Measurements from ENCODE around the gene AOPEP.

The AOPEP gene

DNA sequence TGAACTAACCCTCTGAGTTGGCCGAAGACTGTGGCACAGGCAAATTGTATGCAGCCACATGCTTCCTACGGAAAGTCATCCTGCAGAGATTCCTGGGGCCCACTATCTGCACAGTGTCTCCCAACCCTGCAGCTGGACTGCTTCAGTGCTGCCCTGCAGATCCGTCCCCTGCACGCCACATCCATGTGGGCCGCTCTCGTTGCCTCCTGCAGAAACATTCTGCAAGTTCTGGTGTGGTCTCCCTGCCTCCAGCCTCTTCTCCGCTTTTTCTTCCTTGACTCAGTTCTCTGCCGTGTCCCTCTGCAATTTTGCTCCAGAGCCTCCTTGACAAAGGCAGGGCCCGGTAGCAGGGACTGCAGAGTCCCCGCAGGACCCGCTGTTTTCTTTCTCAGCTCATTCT is 249.0 kb downstream of the AOPEP start:
- no peak for DNase-seq

DNA sequence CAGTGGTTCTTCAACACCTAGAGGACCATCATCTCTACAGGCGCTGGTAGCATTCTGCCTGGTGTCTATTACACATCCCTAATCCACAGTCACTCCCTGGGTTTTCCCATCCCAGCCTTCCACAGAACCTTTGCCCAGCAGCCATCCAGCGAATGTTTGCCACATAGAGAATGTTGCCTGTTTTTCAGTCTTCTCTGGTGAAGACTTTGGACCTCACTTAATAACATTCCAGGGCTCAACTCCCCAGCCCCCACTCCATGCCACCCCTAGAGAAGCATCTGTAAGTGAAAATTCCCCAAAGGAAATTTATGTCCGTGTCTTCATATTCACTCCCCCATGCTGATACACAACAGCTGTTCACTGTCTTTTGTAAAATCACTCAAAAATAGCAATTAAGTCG is 249.6 kb downstream of the AOPEP start:
- DNase-seq: no peak

DNA sequence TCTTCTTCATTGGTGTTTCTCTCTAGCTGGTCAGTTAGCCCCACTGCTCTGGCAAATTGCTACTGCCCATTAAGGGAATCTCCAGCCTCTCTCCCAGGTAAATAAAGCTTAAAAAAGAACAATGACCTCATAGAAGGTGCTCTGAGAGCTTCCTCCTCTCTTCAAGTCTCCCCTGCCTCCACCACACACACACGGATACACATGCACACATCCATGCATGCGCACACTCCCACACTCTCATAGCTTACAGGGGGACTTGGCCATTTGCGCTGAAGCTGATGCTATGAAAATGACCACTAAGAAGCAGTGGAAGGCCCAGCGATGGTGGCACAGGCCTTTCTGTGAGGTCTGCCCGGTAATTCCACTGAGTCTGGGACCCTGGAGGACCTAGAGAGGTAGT is 250.9 kb downstream of the AOPEP start:
- peak; percentile 6 for DNase-seq

DNA sequence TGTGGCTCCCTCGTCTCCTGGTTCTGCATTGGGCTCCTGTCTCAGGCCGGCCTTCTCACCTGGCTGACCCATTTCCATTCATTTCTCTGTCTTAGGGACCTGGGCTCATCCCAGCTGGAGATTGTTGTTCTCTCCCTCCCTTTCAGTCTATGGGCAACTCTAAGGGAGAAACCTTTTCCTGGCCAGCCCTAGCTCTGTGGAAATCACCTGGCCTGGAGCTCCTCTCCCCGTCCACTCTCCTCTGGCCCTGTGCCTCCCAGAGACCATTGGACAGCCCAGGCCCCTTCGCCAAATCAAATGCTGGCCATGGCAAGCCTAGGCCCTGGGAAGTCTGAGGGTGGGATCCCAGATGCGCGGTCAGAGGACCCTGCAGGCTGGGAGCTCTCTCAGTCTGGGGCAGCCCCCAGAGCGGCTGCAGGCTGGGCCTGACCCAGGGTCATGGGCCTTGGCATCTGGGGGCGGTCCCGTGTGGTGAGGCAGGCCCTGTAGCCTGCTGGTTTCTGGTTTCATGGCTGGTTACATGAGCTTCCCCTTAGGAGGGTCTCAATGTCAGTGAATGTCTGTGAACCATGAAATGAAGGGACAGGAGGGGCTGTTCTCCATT is 253.5 kb downstream of the AOPEP start:
- no peak for DNase-seq

DNA sequence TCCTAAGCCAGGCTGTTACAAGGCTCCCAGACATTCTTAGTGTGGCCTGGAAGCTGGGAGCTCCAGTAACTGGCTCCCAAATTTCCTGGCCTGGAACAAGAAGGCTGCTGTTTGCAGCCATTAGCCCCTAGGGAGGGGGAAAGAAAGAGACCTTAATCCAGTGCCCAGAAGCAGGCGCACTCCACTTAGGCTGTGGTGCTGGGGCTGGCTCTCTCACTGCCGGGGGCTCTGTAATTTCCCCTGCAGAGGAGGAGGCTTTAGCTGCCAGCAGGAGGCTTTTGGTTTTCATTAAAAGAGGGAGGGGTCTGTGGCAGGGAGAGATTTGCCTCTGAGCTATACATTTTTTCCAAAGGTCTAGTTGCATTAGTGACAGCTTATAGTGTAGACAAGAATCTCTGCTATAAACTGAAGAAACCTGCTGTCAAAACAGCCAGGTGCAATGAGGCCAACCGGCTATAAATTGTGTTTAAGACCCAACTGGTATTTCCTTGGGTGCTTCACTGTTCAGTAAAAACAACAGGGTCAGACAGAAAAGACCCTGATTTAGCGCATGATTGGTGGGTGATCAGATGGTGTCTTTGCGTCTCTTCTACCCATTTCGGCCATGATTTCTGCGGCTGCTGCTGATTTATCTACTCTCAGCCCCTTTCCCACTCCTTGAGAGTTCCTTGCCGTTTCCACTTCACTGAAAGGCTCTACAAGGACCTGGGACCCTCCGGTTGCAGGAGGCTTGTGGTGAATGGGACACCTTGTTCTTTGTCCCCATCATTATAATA is 254.6 kb downstream of the AOPEP start:
- no peak for DNase-seq

DNA sequence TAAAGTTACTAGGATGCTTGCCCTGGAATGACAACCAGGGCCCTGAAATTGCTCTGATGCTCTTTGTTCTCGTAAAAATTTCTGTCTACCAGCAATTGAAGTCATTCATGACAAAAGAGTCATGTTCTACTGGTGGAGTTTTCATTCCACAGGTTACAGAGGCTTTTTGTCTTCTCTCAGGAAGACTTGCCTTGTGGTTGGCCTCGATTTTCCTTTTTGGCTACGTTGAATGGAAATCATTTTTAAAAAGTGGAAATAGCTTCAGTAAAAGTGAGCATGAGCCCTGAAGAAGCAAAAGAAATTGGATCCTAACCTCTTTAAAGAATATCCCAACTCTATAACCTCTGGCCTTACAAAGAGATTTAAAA is 255.2 kb downstream of the AOPEP start:
- DNase-seq: no peak

DNA sequence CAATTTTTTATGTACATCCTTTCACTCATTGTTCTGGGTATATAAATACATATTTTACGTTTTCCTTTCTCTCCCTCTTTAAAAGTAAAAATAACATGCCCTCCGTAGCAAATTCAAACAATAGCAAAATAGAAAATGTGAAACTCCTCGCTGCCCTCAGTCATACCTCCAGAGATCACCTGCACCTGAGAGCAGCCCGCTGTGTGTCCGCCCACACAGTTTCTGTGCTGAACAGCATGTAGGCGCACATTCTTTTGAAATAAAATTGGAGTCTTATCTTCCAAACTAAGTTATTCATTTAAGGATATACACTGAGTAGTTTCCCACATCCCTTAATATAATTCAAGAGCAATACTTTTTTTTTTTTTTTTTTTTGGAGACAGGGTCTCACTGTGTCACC is 255.7 kb downstream of the AOPEP start:
- no peak for DNase-seq

DNA sequence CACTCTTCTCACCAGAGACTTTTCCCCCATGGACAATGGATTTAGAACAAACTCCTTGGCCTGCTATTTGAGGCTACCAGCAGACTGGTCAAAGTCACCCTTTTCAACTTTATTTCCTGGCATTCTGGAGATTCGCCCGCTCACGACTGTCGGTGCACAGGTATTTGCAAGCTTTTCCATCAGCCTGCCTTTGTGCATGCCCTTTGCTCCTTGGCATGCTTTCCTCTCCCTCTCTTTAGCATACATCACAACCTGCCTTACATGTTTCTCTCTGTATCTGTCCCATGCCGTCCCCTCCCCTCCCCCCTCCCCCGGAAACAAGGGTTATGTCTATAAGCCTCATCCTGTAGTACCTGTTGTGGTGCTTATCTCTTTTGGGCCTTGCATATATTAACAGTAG is 257.1 kb downstream of the AOPEP start:
- no peak for DNase-seq

DNA sequence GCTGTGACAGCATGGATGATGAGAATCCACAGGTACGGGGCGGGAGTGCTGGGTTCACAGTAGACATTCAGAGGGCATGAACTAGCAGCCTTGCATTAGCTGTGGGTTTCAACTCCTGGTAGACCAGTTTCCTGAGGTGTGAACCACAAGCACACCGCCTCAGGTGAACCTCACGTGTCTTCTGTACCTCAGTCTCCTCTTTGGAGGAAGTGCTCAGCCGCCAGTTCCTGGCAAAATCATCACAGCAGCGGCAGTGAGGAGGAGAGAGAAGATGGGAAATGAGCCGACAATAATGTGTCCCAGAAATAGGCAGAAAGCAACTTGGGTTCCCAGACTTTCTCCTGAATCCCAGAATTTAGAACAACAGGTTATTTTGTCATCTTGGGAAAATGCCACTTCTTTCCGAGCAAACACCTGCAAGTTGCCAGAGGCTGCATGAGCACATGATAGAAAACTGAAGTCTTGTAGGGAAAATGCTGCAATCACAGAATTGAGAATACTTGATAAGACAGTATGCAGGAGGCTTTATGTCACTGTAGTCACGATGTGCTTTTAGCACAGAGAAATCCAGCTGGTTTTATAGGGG is 258.5 kb downstream of the AOPEP start:
- no peak for DNase-seq

DNA sequence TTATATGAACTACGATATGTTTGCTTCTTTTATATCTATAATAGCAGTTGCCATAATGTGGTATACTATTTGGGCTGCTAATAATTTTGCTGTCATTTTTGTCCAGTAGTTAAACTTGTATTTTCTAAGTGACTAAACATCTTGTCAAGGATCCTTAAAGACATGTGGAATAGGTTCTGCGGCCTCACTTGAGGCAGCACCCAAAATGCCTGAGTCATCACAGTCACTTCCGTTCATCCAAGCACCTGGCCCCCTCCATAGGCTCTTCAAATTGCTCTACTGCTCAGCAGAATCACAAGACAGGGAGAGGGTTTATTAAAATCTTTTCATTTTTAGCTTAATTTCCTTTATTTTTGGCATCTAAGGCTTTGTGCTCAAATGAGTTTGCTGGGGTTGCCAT is 259.1 kb downstream of the AOPEP start:
- peak; percentile 18 for DNase-seq

DNA sequence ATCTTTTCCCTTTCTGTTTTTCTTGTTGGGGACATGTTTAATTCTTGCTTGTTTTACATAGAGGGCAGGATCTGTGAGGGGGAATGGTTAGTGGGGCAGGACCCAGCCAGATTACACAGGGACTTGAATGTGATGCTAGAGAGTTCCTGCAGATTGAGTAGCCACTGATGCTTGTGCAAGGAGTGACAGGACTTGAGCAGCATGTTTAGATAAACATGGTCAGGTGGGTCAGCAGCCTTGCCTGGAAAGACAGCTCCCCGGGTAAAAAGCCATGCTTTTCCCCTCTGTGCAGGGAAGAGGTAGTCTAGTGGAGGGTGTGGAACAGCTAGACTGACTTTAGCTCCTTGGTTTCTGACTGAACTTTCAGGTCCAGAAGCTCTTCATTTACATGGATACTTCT is 261.2 kb downstream of the AOPEP start:
- DNase-seq: no peak

DNA sequence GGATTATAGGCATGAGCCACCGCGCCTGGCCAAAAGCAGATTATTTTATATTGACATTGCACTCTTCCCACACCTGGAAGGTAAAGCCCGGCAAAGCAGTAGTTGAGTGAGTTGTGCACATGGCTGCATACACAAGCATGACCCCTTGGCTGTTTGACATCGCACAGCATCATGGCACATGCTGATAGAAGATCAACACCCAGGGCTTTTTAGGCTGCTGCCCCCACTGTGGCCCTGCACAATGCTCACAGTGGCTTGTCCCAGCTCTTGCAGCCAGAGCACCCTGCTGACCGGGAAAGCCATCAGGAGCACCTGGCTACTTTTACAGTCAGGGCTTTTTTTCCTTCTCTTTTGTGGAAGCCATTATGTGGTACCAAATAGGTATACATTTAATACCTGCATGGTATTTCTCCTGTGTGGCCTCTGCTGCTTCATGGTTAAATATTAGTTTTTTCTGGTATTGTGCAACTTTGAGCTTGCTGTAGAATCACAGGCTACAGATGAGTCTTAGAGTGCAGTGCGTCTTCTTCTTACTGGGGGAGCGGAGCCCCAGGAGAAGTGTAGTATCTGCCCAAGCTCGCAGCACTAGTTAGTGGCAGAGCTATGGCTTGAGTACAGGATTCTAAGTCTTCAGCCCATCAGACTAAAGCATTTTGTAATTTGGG is 264.5 kb downstream of the AOPEP start:
- DNase-seq: no peak

DNA sequence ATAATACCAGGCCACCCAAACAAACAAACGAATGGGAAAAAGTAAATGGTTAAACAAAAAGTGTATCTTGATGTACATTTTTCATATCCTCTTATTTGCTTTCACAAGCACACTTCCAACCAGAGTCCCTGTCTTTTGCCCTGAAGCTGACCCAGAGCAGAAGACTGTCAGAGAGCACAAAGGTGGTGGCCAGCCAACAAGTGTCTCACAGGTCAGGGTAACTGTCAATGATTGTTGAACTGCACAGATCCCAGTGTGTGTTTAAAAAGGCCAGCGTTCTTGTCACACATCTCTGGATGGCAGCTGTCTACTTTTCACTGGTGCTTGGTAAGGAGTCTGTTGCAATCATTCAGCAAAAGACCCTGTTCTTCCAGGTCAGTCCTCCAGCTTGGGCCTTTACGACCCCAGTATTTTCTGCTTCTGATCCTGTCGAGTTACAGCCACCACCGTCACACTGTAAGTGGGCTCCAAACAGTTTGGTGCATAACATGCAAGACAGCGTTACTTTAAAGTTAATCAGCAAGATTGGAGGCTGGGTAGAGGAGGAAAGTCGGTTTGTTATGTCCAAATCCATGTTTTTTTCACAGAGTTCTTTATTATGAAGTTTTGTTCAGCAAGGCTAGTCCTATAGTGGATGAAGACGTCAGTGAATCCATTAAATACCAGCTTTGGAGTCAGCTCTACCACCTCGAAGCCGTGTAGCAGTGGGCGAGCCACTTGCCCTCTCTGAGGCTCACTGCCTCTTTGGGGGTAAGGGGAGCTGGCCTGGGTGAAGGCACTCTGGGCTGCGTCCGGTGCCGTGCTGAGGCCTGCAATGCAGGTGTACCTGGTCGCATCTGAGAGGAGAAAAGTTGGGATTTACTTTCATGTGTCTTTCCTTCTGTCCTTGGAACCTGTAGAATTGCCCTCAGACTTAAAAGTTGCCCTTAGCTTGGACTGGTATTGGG is 265.7 kb downstream of the AOPEP start:
- no peak for DNase-seq

DNA sequence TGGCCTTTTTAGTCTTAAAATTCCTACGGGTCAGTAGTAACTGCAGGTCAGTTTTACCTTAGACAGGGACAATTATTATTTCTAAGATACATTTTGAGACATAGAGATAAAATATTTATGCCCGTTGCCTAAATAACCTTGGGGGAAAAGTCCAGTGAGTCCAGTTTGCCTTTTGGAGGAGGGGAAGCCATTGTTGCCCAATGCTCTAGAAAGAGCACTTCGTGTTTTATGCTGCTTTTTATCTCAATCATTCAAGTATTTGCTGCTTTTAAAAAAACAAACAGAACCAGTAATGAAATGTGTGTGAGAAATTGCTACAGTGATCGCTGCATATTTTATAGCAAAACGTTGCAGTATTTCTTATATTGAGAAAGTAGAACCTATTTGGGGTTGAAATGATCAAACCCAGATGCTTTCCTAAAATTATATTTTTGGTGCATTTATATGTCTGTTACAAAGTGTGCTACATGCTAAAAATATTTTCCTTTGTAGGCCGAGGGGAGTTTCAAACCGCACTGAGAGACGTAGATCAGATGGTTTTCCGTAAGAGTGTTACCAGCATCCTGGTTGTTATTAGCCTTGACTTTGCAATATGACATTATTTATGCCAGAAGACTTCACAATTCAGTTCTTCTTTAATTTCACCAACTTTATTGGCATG is 266.8 kb downstream of the AOPEP start:
- DNase-seq: no peak

DNA sequence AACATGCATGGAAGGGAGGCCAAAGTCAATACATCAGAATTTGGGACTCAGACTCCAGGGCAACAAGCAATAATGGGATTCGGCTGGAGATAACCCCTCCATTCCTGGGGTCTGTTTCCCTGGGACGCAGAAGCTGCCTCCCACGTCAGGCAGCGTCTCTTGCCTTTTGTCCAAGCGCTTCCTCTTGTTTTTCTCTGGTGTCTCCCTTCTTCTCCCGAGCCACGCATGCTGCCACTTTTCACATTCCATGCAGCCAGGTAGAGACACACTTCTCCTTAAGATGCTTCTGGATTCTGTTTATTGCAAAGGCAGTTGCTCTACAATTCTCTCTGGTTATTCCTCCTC is 267.3 kb downstream of the AOPEP start:
- no peak for DNase-seq

DNA sequence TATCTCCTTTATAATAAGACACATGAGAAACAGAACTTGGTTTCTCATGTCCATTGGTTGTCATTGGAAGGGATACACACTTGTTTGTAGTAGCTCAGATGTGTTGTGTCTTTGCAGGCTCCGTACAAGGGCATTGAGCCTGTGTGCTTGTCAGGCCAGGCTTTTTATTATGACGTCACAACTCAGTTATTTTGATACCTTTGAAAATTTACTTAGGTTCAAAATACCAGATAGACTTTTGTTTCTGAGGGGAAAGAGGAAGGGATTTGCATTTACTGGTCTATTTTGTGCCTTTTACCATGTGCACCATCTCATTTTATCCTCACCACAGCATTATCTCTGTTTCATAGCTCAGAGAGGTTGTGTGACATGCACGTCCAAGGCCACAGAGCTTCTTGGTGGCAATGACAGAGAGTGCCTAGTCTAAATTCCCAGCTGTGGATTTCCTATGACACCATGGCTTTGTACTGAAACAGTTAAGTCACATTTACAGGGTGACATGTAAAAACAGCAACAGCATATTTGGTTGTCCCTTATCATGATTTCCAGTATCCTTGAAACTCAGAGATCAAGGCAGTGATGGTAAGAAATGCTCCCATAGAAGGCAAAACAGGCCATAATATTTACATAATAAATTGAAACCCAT is 268.7 kb downstream of the AOPEP start:
- no peak for DNase-seq

DNA sequence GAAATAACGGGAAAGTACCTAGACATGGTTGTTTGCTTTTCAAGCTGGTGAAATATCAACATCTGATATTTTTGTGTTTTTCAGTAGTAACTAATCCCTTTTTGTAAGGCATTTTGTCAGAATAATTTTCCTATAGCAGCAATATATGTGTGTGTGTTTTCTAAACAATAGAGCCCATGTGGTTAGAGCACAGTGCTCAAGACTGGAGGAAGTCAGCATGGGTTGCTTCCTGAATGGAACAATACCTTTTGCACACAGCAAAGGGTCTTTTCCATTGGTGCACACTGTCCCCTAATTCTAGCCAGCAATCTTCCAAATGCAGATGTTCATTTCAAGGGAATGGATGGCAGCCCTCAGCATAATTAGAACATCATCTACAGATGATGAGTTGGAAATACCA is 270.1 kb downstream of the AOPEP start:
- no peak for DNase-seq

DNA sequence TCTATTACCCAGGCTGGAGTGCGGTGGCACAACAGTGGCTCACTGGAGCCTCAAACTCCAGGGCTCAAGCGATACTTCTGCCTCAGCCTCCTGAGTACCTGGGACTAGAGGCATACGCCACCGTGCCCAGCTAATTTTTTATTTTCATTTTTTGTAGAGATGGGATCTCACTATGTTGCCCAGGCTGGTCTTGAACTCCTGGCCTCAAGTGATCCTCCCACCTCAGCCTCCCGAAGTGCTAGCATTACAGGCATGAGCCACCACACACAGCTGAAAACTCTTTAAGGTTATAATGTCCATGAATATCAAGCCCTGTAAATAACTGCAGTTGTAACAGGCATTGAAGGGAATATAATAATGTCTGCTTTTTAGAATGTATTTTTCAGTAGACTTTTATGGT is 271.2 kb downstream of the AOPEP start:
- no peak for DNase-seq

DNA sequence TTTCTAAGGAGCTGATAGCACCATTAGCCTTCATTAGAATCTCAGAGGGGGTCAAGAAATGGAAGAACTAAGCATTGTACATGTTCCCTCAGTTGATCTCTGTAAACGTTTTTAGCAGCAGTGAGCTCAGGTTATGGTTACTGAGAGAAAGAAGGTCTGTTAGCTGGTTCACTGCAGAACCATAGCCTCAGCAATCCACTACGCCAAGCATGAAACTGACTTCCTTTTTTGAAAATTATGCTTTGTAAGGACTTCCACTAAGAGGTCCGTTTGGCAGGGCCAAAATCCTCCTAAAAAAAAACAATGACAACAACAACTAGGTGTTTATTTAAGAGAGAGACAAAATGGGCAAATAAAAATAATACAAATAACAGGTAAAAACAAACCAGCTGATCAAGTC is 273.3 kb downstream of the AOPEP start:
- DNase-seq: no peak

DNA sequence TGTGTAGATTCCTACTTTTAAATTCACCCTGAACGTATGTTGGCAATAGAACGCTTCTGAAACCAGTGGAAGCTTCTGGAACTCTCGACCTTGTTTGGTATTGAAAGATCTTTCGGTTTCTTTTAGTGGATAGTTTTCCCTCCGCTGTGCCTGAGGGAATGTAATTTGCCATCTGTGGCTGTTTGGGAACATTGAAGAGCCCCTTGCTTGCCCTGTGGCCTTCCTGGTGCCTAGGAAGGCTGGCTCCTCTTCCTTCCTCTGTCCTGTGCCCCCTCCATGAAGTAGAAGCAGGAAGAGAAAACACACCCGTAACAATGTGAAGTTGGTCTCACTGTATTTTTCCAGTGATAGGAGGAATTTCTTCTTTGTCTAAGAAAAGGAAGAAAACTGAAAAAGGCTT is 274.3 kb downstream of the AOPEP start:
- DNase-seq: no peak

DNA sequence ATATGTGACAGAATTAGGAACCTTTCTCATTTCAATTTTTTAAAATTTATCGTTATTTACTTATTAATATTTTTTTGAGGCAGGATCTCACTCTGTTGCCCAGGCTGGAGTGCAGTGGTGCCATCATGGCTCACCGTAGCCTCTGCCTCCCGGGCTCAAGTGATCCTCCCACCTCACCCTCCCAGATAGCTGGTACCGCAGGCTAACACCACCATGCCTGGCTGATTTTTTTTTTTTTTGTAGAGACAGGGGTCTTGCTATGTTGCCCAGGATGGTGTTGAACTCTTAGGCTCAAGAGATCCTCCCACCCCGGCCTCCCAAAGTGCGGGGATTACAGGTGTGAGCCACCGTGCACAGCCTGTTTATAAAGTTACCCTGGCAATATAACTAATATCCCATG is 275.2 kb downstream of the AOPEP start:
- no peak for DNase-seq
